Measurements from ENCODE around the gene EPB41L4B.

DNA sequence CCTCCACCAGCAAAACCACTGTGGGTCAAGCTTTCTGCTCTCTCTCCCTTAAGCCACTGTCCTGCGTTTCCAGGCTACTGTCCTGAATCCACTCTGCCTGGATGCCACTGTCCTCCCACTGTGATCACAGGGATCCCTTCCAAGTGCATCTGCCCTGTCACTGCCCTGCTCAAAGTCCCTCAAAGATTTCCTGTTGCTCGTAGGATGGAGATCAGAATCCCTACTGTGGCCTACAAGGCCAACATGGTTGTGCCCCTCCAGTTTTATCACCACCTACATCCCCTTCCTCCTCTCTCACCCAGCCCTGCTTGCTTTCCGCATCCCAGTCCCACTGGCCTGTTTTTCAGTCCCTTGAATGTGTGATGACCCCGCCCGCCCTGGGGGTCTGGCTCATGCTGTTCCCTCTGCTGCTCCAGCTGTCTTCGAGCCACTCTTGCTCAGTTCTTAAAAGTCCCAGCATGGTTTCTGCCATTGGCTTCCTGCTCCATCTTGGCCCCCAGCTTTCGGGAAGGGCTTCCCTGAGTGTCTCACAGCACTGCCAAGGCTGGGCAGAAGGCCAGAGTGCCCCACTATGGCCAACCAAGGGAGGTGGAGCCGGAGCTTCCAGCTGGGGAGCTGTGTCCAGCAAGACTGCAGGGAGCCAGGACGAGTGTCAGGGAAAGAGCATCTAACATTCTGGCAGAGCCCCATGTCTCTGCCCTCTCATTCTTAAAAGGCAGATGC lies 140.9 kb downstream of the EPB41L4B start:
- TF ChIP-seq, protein P1, sequence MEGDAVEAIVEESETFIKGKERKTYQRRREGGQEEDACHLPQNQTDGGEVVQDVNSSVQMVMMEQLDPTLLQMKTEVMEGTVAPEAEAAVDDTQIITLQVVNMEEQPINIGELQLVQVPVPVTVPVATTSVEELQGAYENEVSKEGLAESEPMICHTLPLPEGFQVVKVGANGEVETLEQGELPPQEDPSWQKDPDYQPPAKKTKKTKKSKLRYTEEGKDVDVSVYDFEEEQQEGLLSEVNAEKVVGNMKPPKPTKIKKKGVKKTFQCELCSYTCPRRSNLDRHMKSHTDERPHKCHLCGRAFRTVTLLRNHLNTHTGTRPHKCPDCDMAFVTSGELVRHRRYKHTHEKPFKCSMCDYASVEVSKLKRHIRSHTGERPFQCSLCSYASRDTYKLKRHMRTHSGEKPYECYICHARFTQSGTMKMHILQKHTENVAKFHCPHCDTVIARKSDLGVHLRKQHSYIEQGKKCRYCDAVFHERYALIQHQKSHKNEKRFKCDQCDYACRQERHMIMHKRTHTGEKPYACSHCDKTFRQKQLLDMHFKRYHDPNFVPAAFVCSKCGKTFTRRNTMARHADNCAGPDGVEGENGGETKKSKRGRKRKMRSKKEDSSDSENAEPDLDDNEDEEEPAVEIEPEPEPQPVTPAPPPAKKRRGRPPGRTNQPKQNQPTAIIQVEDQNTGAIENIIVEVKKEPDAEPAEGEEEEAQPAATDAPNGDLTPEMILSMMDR (IDR thresholded peaks at IDR 0.05) = no peak
- no peak for TF ChIP-seq POLR2A (IDR thresholded peaks at IDR 0.05)
